KOPT-K1 (cell line): ENCODE measurements around the gene CLBA1.

Experiments used
- H3K27ac ChIP-seq: fragments of 200-600 bp; sonication (generic); 2 replicates; pipeline ENCODE4 v1.5.1; 2016; ENCODE audit warnings: antibody characterized with exemption, mild to moderate bottlenecking, low read depth, low read length; ENCODE audit not compliant: poor library complexity, severe bottlenecking
- H3K36me3 ChIP-seq: fragments of 200-600 bp; sonication (generic); 2 replicates; pipeline ENCODE4 v1.5.1; 2017; ENCODE audit warnings: antibody characterized with exemption, mild to moderate bottlenecking, low read length, moderate library complexity; ENCODE audit not compliant: insufficient read depth
- H3K9me3 ChIP-seq: fragments of 200-600 bp; sonication (generic); 2 replicates; pipeline ENCODE4 v1.5.1; 2017; ENCODE audit warnings: antibody characterized with exemption, low read length, mild to moderate bottlenecking; ENCODE audit not compliant: insufficient read depth, poor library complexity, severe bottlenecking

CLBA1 gene

GRCh38 chr14:104971447-104972240 is 13.9 kb upstream of the CLBA1 start:
- Histone ChIP-seq H3K36me3 (no peaks in the 10 kb centered on the region), H3K27ac (no peak overlapping the region), H3K9me3 (no peaks in the 10 kb centered on the region)

- no peak overlapping the region for H3K27ac ChIP-seq
Measured at GRCh38 chr14:104972301-104973134, 13.1 kb upstream of the CLBA1 start.

GRCh38 chr14:104973135-104973384 is 12.5 kb upstream of the CLBA1 start:
- no peaks in the 10 kb centered on the region for H3K36me3 ChIP-seq
- H3K27ac ChIP-seq, result no peak overlapping the region

More at GRCh38 chr14:104972301-104973134, 13.1 kb upstream of the CLBA1 start:
- Histone ChIP-seq H3K9me3 (no peaks in the 10 kb centered on the region), H3K36me3 (no peaks in the 10 kb centered on the region)

GRCh38 chr14:104973385-104974145 is 12.0 kb upstream of the CLBA1 start:
- H3K27ac ChIP-seq, result no peak overlapping the region
- H3K36me3 ChIP-seq, result no peaks in the 10 kb centered on the region
- H3K9me3 ChIP-seq, result no peaks in the 10 kb centered on the region

More at GRCh38 chr14:104973135-104973384, 12.5 kb upstream of the CLBA1 start:
- no peaks in the 10 kb centered on the region for H3K9me3 ChIP-seq

GRCh38 chr14:104974146-104974541 is 11.4 kb upstream of the CLBA1 start:
- no peaks in the 10 kb centered on the region for H3K9me3 ChIP-seq
- H3K27ac ChIP-seq, result no peak overlapping the region

GRCh38 chr14:104974665-104975390 is 10.8 kb upstream of the CLBA1 start:
- H3K27ac ChIP-seq, result no peak overlapping the region
- no peaks in the 10 kb centered on the region for H3K36me3 ChIP-seq
- no peaks in the 10 kb centered on the region for H3K9me3 ChIP-seq

More at GRCh38 chr14:104974146-104974541, 11.4 kb upstream of the CLBA1 start:
- no peaks in the 10 kb centered on the region for H3K36me3 ChIP-seq

- no peak overlapping the region for H3K27ac ChIP-seq
- no peaks in the 10 kb centered on the region for H3K36me3 ChIP-seq
- H3K9me3 ChIP-seq, result no peaks in the 10 kb centered on the region
Measured at GRCh38 chr14:104975481-104976197, 9.9 kb upstream of the CLBA1 start.

GRCh38 chr14:104976198-104977007 is 9.2 kb upstream of the CLBA1 start:
- Histone ChIP-seq H3K27ac (no peak overlapping the region), H3K36me3 (no peaks in the 10 kb centered on the region), H3K9me3 (no peaks in the 10 kb centered on the region)

GRCh38 chr14:104977008-104977680 is 8.4 kb upstream of the CLBA1 start:
- no peaks in the 10 kb centered on the region for H3K9me3 ChIP-seq
- H3K36me3 ChIP-seq, result no peaks in the 10 kb centered on the region
- H3K27ac ChIP-seq, result no peak overlapping the region

- Histone ChIP-seq H3K36me3 (no peaks in the 10 kb centered on the region), H3K9me3 (no peaks in the 10 kb centered on the region), H3K27ac (no peak within 1 kb of the TSS)
Measured at GRCh38 chr14:104977681-104978653, 7.6 kb upstream of the CLBA1 start, which contains the start of gene AHNAK2. Gene AHNAK2, minus strand, starts transcription at chr14:104978374. Its CDS starts 137 bp downstream, at chr14:104978237.

GRCh38 chr14:104978746-104979691 is 6.6 kb upstream of the CLBA1 start:
- H3K36me3 ChIP-seq, result no peaks in the 10 kb centered on the region
- H3K27ac ChIP-seq, result no peak overlapping the region
- no peaks in the 10 kb centered on the region for H3K9me3 ChIP-seq
